H9 (cell line): ENCODE data around the gene MS4A6E. TPM values are rescaled to one million over a fixed set of nuclear protein-coding genes. Genes with fewer than 3 reads are reported as not detected.

ENCODE experiments used
- DNase-seq: peaks from one replicate; pipeline ENCODE4 v3.0.0-alpha.2; 2017
- H2AFZ ChIP-seq: one replicate; pipeline ENCODE4 v1.6.1; 2013; ENCODE audit warnings: mild to moderate bottlenecking, low read length, control low read depth, moderate library complexity
- H2AK5ac ChIP-seq: 2 replicates; pipeline ENCODE4 v1.6.1; 2013; ENCODE audit warnings: low read length, control low read depth, mixed read lengths; ENCODE audit not compliant: insufficient read length
- H2BK120ac ChIP-seq: one replicate; pipeline ENCODE4 v1.6.1; 2013; ENCODE audit warnings: low read depth, mild to moderate bottlenecking, low read length, control low read depth, inconsistent platforms; ENCODE audit not compliant: poor library complexity, severe bottlenecking
- H2BK12ac ChIP-seq: 2 replicates; pipeline ENCODE4 v1.6.1; 2013; ENCODE audit warnings: low read length, control low read depth, mixed read lengths, low read depth; ENCODE audit not compliant: insufficient read length
- H2BK15ac ChIP-seq: 2 replicates; pipeline ENCODE4 v1.6.1; 2013; ENCODE audit warnings: low read depth, low read length, control low read depth
- H2BK20ac ChIP-seq: one replicate; pipeline ENCODE4 v1.6.1; 2013; ENCODE audit warnings: low read depth, mild to moderate bottlenecking, low read length, control low read depth, inconsistent platforms; ENCODE audit not compliant: poor library complexity, severe bottlenecking
- H2BK5ac ChIP-seq: 2 replicates; pipeline ENCODE4 v1.6.1; 2013; ENCODE audit warnings: low read length, control low read depth, mixed read lengths; ENCODE audit not compliant: insufficient read length
- H3K14ac ChIP-seq: 2 replicates; pipeline ENCODE4 v1.6.1; 2013; ENCODE audit warnings: low read length, control low read depth; ENCODE audit not compliant: insufficient read depth
- H3K18ac ChIP-seq: 2 replicates; pipeline ENCODE4 v1.6.1; 2013; ENCODE audit warnings: low read depth, mild to moderate bottlenecking, mixed read lengths, low read length, control low read depth; ENCODE audit not compliant: insufficient read length
- H3K23ac ChIP-seq: 2 replicates; pipeline ENCODE4 v1.6.1; 2013; ENCODE audit warnings: low read length, control low read depth, mixed read lengths, low read depth; ENCODE audit not compliant: insufficient read length
- H3K23me2 ChIP-seq: 2 replicates; pipeline ENCODE4 v1.6.1; 2013; ENCODE audit warnings: low read depth, mild to moderate bottlenecking, mixed read lengths, low read length, control low read depth; ENCODE audit not compliant: insufficient read length, poor library complexity, severe bottlenecking
- H3K27ac ChIP-seq: 2 replicates; pipeline ENCODE4 v1.5.1; 2013; ENCODE audit warnings: low read length, control low read depth, mixed read lengths, low read depth; ENCODE audit not compliant: insufficient read length
- H3K27me3 ChIP-seq: 2 replicates; pipeline ENCODE4 v1.6.1; 2013; ENCODE audit warnings: low read length, control low read depth, inconsistent platforms; ENCODE audit not compliant: insufficient read depth
- H3K4ac ChIP-seq: 2 replicates; pipeline ENCODE4 v1.6.1; 2013; ENCODE audit warnings: low read depth, mild to moderate bottlenecking, control low read depth, inconsistent platforms, low read length, moderate library complexity
- H3K4me1 ChIP-seq: 2 replicates; pipeline ENCODE4 v1.6.1; 2013; ENCODE audit warnings: low read length, control low read depth, inconsistent platforms; ENCODE audit not compliant: insufficient read depth
- H3K4me2 ChIP-seq: 2 replicates; pipeline ENCODE4 v1.6.1; 2013; ENCODE audit warnings: low read length, control low read depth, mixed read lengths; ENCODE audit not compliant: insufficient read length, insufficient read depth
- H3K56ac ChIP-seq: 2 replicates; pipeline ENCODE4 v1.6.1; 2013; ENCODE audit warnings: low read depth, mild to moderate bottlenecking, mixed read lengths, low read length, control low read depth; ENCODE audit not compliant: insufficient read length
- H3K79me1 ChIP-seq: 2 replicates; pipeline ENCODE4 v1.6.1; 2013; ENCODE audit warnings: low read depth, mild to moderate bottlenecking, moderate library complexity, low read length, control low read depth, inconsistent platforms; ENCODE audit not compliant: insufficient read depth, poor library complexity, severe bottlenecking
- H3K79me2 ChIP-seq: 2 replicates; pipeline ENCODE4 v1.6.1; 2013; ENCODE audit warnings: low read length, control low read depth, inconsistent platforms; ENCODE audit not compliant: insufficient read depth
- H3K9ac ChIP-seq: 2 replicates; pipeline ENCODE4 v1.6.1; 2013; ENCODE audit warnings: low read length, control low read depth, mixed read lengths; ENCODE audit not compliant: insufficient read length; ENCODE audit errors: extremely low read depth
- H3K9me3 ChIP-seq: one replicate; pipeline ENCODE4 v1.6.1; 2013; ENCODE audit warnings: low read depth, low read length, inconsistent platforms; ENCODE audit not compliant: control insufficient read depth
- H3T11ph ChIP-seq: one replicate; pipeline ENCODE4 v1.6.1; 2013; ENCODE audit warnings: mild to moderate bottlenecking, low read length, control low read depth, inconsistent platforms
- H4K20me1 ChIP-seq: one replicate; pipeline ENCODE4 v1.6.1; 2013; ENCODE audit not compliant: control insufficient read depth, insufficient read length, insufficient read depth
- H4K5ac ChIP-seq: 2 replicates; pipeline ENCODE4 v1.6.1; 2013; ENCODE audit warnings: low read depth, mild to moderate bottlenecking, mixed read lengths, low read length, control low read depth; ENCODE audit not compliant: insufficient read length
- H4K8ac ChIP-seq: replicated peaks from 2 replicates; pipeline ENCODE4 v1.6.1; 2013; ENCODE audit warnings: low read length, control low read depth, mixed read lengths, low read depth; ENCODE audit not compliant: insufficient read length
- H4K91ac ChIP-seq: 2 replicates; pipeline ENCODE4 v1.6.1; 2013; ENCODE audit warnings: low read depth, mild to moderate bottlenecking, moderate library complexity, mixed read lengths, low read length, control low read depth; ENCODE audit not compliant: insufficient read length
- H3K27ac Mint-ChIP-seq, 3 experiments: 2 replicates in 2 of 3; 3 replicates in 1 of 3; pipeline ENCODE4 v1.8.0; 2020 to 2021; ENCODE audit warnings: mixed read lengths in 3 of 3, mild to moderate bottlenecking in 1 of 3, moderate library complexity in 1 of 3
- H3K27me3 Mint-ChIP-seq: 2 replicates; pipeline ENCODE4 v1.8.0; 2021; ENCODE audit warnings: low read depth, mild to moderate bottlenecking, moderate library complexity, mixed read lengths
- H3K36me3 Mint-ChIP-seq, 3 experiments: 2 replicates in 2 of 3; 3 replicates in 1 of 3; pipeline ENCODE4 v1.8.0; 2020 to 2021; ENCODE audit warnings: low read depth in 3 of 3, mixed read lengths in 3 of 3; ENCODE audit not compliant: insufficient read depth in 1 of 3
- H3K4me1 Mint-ChIP-seq, 2 experiments: 2 replicates each; pipeline ENCODE4 v1.8.0; 2020; ENCODE audit warnings: mixed read lengths in 2 of 2
- H3K4me3 Mint-ChIP-seq, 2 experiments: 2 replicates in 1 of 2; 3 replicates in 1 of 2; pipeline ENCODE4 v1.8.0; 2020 to 2021; ENCODE audit warnings: mild to moderate bottlenecking in 2 of 2, mixed read lengths in 2 of 2, moderate library complexity in 1 of 2
- H3K9me3 Mint-ChIP-seq, 2 experiments: 2 replicates in 1 of 2; 3 replicates in 1 of 2; pipeline ENCODE4 v1.8.0; 2020; ENCODE audit warnings: mild to moderate bottlenecking in 2 of 2, mixed read lengths in 2 of 2, moderate library complexity in 1 of 2
- CTCF ChIP-seq: fragments of 200-600 bp; sonication (generic); conservative IDR thresholded peaks from 3 replicates; pipeline ENCODE4 v1.8.0; 2021; ENCODE audit warnings: antibody characterized with exemption, mild to moderate bottlenecking
- WGBS: extraction: QIAGEN DNeasy Blood & Tissue Kit; methylation state at CpG from one replicate; pipeline ENCODE4 v1.1.7; 2013; ENCODE audit warnings: missing lambda C conversion rate, low lambda C conversion rate, mixed read lengths; ENCODE audit not compliant: insufficient read length; ENCODE audit errors: extremely low coverage; 5-methylcytosine and 5-hydroxymethylcytosine counted together
- total RNA-seq: library from RNA; stranded (reverse); gene quantifications from 2 replicates; pipeline ENCODE4 v1.2.1, GENCODE V29; 2021

MS4A6E gene
- total RNA-seq, 1 experiment from 2014 or later = not detected

GRCh38 chr11:60314635-60315321, 12.3 kb upstream of the MS4A6E start:
- H3K27ac Mint-ChIP-seq = no peak overlapping the region
- H4K8ac ChIP-seq = no peak overlapping the region
- no peak for DNase-seq
- no peak overlapping the region for H2BK12ac ChIP-seq
- H2BK120ac ChIP-seq = no peak overlapping the region
- H3K9me3 ChIP-seq = no peaks in the 10 kb centered on the region
- no peak overlapping the region for H2AFZ ChIP-seq
- no peak overlapping the region for H3K9ac ChIP-seq
- peaks cover 0 to 2% (median 0%) of the 10 kb centered on the region in 3 experiments; a peak in 2 of 7 replicates for H3K36me3 Mint-ChIP-seq
- no peak overlapping the region for H3K4me2 ChIP-seq
- H4K91ac ChIP-seq = no peak overlapping the region
- H4K20me1 ChIP-seq = no peaks in the 10 kb centered on the region
- H3K27me3 Mint-ChIP-seq = no peaks in the 10 kb centered on the region
- no peak overlapping the region for H3T11ph ChIP-seq
- no peak overlapping the region for H2AK5ac ChIP-seq
- peaks cover 2% of the 10 kb centered on the region in 2 experiments; a peak in 4 of 5 replicates for H3K9me3 Mint-ChIP-seq
- H3K4me1 Mint-ChIP-seq = peaks cover 0 to 2% of the 10 kb centered on the region in 2 experiments; a peak in 1 of 4 replicates
- H3K56ac ChIP-seq = no peak overlapping the region
- no peaks in the 10 kb centered on the region for H3K4me1 ChIP-seq
- no peak overlapping the region for H2BK5ac ChIP-seq
- H3K18ac ChIP-seq = no peak overlapping the region
- H2BK15ac ChIP-seq = no peak overlapping the region
- no peaks in the 10 kb centered on the region for H3K79me2 ChIP-seq
- H2BK20ac ChIP-seq = no peak overlapping the region
- no peak for TF ChIP-seq CTCF
- no peak overlapping the region for H3K14ac ChIP-seq
- H3K27me3 ChIP-seq = no peaks in the 10 kb centered on the region
- H3K23ac ChIP-seq = no peak overlapping the region
- no peak overlapping the region for H4K5ac ChIP-seq
- no peak overlapping the region for H3K4ac ChIP-seq
- H3K79me1 ChIP-seq = no peaks in the 10 kb centered on the region
- no peak overlapping the region for H3K4me3 Mint-ChIP-seq
- H3K27ac ChIP-seq = no peak overlapping the region
- no peaks in the 10 kb centered on the region for H3K23me2 ChIP-seq
- no CpG with 5 or more reads among the region's 2 CpGs for WGBS
